HPDE6-E6E7 (cell line): ENCODE measurements around the gene PER3.
"Not testable (repeated sequence)": the region's sequence is repeated elsewhere in the genome, so short reads cannot be mapped to it uniquely, and the experiment has no call there.

Experiments used
- DNase-seq: peaks from one replicate; pipeline ENCODE4 v3.0.0; 2011; ENCODE audit warnings: missing footprints; ENCODE audit errors: extremely low spot score

The PER3 gene

GRCh38 chr1:7778133-7778628 lies 5.9 kb upstream of the PER3 start:
- DNase-seq = no peak

GRCh38 chr1:7780976-7781375 lies 3.1 kb upstream of the PER3 start:
- DNase-seq = no peak

- DNase-seq = no peak
These were observed 2.6 kb upstream of the PER3 start for GRCh38 chr1:7781501-7781900.

- DNase-seq = peak; percentile 25
These were observed 2.1 kb upstream of the PER3 start for GRCh38 chr1:7781923-7782495.

- DNase-seq = peak; percentile 55
These were observed 846 bp upstream of the PER3 start for GRCh38 chr1:7783178-7783711.

- no peak for DNase-seq
These were observed 491 bp downstream of the PER3 start for GRCh38 chr1:7784492-7785071.

GRCh38 chr1:7785108-7785507 lies 1.0 kb downstream of the PER3 start:
- DNase-seq = no peak

GRCh38 chr1:7786795-7787194 lies 2.7 kb downstream of the PER3 start:
- no peak for DNase-seq

GRCh38 chr1:7789828-7790227 lies 5.7 kb downstream of the PER3 start:
- no peak for DNase-seq

GRCh38 chr1:7791027-7791426 lies 6.9 kb downstream of the PER3 start:
- DNase-seq = not testable (repeated sequence)

GRCh38 chr1:7795406-7795805 lies 11.3 kb downstream of the PER3 start:
- no peak for DNase-seq

GRCh38 chr1:7805460-7805859 lies 21.4 kb downstream of the PER3 start:
- DNase-seq = no peak

- peak; percentile 7 for DNase-seq
These were observed 24.3 kb downstream of the PER3 start for GRCh38 chr1:7808253-7808844.

GRCh38 chr1:7809742-7810141 lies 25.7 kb downstream of the PER3 start:
- DNase-seq = no peak

GRCh38 chr1:7810395-7810794 lies 26.3 kb downstream of the PER3 start:
- DNase-seq = peak; percentile 87

GRCh38 chr1:7811476-7811875 lies 27.4 kb downstream of the PER3 start:
- DNase-seq = no peak

- no peak for DNase-seq
These were observed 29.7 kb downstream of the PER3 start for GRCh38 chr1:7813677-7814373.

GRCh38 chr1:7821282-7821681 lies 37.2 kb downstream of the PER3 start:
- DNase-seq = no peak

- no peak for DNase-seq
These were observed 40.6 kb downstream of the PER3 start for GRCh38 chr1:7824701-7825100.

- DNase-seq = no peak
These were observed 42.3 kb downstream of the PER3 start for GRCh38 chr1:7826363-7826762.

- DNase-seq = no peak
These were observed 43.2 kb downstream of the PER3 start for GRCh38 chr1:7827126-7827955.

GRCh38 chr1:7831458-7831857 lies 47.4 kb downstream of the PER3 start:
- no peak for DNase-seq
